AG04450 (cell line): ENCODE data around the gene SLC24A4. TPM values are rescaled to one million over a fixed set of nuclear protein-coding genes. Genes with fewer than 3 reads are reported as not detected.

Source experiments
- CTCF ChIA-PET: fragments of 300-600, 350-600 bp; formaldehyde crosslinking; extraction: SDS; loops from one replicate; lab custom pipeline; 2022; ENCODE audit warnings: antibody characterized with exemption, inconsistent platforms; lab: Charles Lee
- POLR2A ChIA-PET: fragments of 350-600 bp; formaldehyde crosslinking; extraction: SDS; loops from one replicate; lab custom pipeline; 2021; ENCODE audit warnings: antibody characterized with exemption, inconsistent platforms; lab: Yijun Ruan, JAX
- DNase-seq: peaks from one replicate; pipeline ENCODE4 v3.0.0-alpha.2; 2011; ENCODE audit warnings: low read depth, low spot score
- H3K27ac ChIP-seq: one replicate; pipeline ENCODE4 v1.5.1; 2012; ENCODE audit warnings: low read depth, low read length, control low read depth
- H3K27me3 ChIP-seq: one replicate; pipeline ENCODE4 v1.6.0; 2012; ENCODE audit warnings: low read length; ENCODE audit not compliant: control insufficient read depth, insufficient read depth
- H3K4me3 ChIP-seq: 2 replicates; pipeline ENCODE4 v1.5.1; 2011; ENCODE audit warnings: mild to moderate bottlenecking, low read depth, low read length, control low read depth
- H3K9me3 ChIP-seq: 2 replicates; pipeline ENCODE4 v1.5.1; 2012; ENCODE audit warnings: low read length; ENCODE audit not compliant: control insufficient read depth, insufficient read depth
- polyA plus RNA-seq: library from polyadenylated mRNA; depleted of rRNA; stranded (reverse); fragments of >200 nt; gene quantifications from 2 replicates; pipeline ENCODE4 v1.2.3, GENCODE V29; 2011
- TF ChIP-seq, protein P1 (sequence below): IDR thresholded peaks from 2 replicates; pipeline ENCODE4 v1.5.1; 2011; ENCODE audit warnings: low read depth, low read length, control low read depth, inconsistent platforms

SLC24A4 gene
- polyA plus RNA-seq, 1 experiment, result not detected

- peaks cover 12% of the 10 kb centered on the region for H3K27me3 ChIP-seq
- H3K9me3 ChIP-seq, result no peaks in the 10 kb centered on the region
- CTCF ChIA-PET, result no interaction called here
- TF ChIP-seq, protein P1, sequence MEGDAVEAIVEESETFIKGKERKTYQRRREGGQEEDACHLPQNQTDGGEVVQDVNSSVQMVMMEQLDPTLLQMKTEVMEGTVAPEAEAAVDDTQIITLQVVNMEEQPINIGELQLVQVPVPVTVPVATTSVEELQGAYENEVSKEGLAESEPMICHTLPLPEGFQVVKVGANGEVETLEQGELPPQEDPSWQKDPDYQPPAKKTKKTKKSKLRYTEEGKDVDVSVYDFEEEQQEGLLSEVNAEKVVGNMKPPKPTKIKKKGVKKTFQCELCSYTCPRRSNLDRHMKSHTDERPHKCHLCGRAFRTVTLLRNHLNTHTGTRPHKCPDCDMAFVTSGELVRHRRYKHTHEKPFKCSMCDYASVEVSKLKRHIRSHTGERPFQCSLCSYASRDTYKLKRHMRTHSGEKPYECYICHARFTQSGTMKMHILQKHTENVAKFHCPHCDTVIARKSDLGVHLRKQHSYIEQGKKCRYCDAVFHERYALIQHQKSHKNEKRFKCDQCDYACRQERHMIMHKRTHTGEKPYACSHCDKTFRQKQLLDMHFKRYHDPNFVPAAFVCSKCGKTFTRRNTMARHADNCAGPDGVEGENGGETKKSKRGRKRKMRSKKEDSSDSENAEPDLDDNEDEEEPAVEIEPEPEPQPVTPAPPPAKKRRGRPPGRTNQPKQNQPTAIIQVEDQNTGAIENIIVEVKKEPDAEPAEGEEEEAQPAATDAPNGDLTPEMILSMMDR, result no peak
- H3K27ac ChIP-seq, result no peak overlapping the region
- no peak for DNase-seq
- H3K4me3 ChIP-seq, result no peak overlapping the region
- POLR2A ChIA-PET, result no interaction called here
Measured at GRCh38 chr14:92339426-92339825, 16.5 kb downstream of the SLC24A4 start.

GRCh38 chr14:92340071-92340470 lies 17.1 kb downstream of the SLC24A4 start:
- Histone ChIP-seq H3K27ac (no peak overlapping the region), H3K4me3 (no peak overlapping the region), H3K9me3 (no peaks in the 10 kb centered on the region), H3K27me3 (peaks cover 9% of the 10 kb centered on the region)
- DNase-seq, result no peak
- CTCF ChIA-PET, result no interaction called here
- POLR2A ChIA-PET, result no interaction called here
- TF ChIP-seq, protein P1, result no peak

DNA sequence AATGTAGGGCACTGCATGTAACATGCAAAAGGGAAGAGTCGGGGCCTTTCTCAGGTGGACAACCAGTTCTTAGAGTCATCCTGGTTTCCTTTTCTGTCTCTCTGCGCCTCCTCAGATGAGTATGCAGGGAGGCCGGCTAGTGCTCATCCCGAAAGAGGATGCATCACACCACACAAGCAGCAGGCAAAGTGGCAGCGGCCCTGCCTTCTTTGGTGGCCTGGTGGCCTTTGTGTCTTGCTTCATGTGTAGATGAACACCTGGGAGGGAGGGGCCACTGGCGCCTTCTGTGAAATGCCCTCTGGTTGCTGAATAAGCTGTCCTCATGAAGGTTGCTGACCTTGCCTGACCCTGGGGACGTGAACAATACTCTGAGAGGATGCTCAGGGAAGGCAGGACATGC lies 18.0 kb downstream of the SLC24A4 start:
- TF ChIP-seq, protein P1, result no peak
- Histone ChIP-seq H3K4me3 (no peak overlapping the region), H3K9me3 (no peaks in the 10 kb centered on the region), H3K27ac (no peak overlapping the region), H3K27me3 (peaks cover 9% of the 10 kb centered on the region)
- CTCF ChIA-PET, result no interaction called here
- POLR2A ChIA-PET, result no interaction called here
- DNase-seq, result no peak

DNA sequence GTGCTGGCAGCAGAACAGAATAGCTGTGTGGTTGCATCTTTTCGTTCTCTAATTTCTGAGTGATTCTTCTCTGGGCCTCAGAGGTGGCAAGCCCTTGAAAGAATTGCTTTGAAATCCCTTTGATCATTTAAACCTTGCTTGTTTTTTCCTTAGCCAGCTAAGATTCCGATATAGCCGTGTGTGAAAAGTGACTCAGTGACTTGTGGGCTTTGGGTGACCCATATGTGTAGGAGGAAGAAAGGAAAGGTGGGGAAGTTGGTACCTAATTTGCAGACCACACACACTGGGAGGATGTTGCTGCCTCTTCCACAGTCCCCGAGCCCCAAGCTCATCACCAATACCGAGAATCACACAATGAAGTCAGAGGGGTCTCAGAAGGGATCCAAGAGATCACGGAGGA lies 18.8 kb downstream of the SLC24A4 start:
- H3K27ac ChIP-seq, result no peak overlapping the region
- ChIA-PET POLR2A (no interaction called here), CTCF (no interaction called here)
- DNase-seq, result no peak
- TF ChIP-seq, protein P1, result no peak
- peaks cover 9% of the 10 kb centered on the region for H3K27me3 ChIP-seq
- no peaks in the 10 kb centered on the region for H3K9me3 ChIP-seq
- no peak overlapping the region for H3K4me3 ChIP-seq

GRCh38 chr14:92348154-92348553 lies 25.2 kb downstream of the SLC24A4 start:
- no peak for DNase-seq
- TF ChIP-seq, protein P1, result no peak
- Histone ChIP-seq H3K4me3 (no peak overlapping the region), H3K27me3 (peaks cover 12% of the 10 kb centered on the region), H3K27ac (no peak overlapping the region), H3K9me3 (no peaks in the 10 kb centered on the region)
- POLR2A ChIA-PET, result no interaction called here
- CTCF ChIA-PET, result interaction anchor here (0.6 kb wide), 1 partner anchor 204 kb away, joined by 4 read pairs; no protein-coding TSS in a partner anchor
